K562 (cell line): ENCODE data around the gene PLEKHH3. TPM values are rescaled to one million over a fixed set of nuclear protein-coding genes. Genes with fewer than 3 reads are reported as not detected.

Experiments used
- ARID3B ChIP-seq: fragments of 250-450 bp; sonication (Bioruptor Pico); IDR thresholded peaks from 2 replicates; pipeline ENCODE4 v1.4.0; 2020; ENCODE audit warnings: borderline replicate concordance
- CBFA2T2 ChIP-seq: fragments of 450-650 bp; conservative IDR thresholded peaks from 2 replicates; pipeline ENCODE4 v1.6.1; 2017; ENCODE audit warnings: mild to moderate bottlenecking
- CCNT2 ChIP-seq: IDR thresholded peaks from 2 replicates; pipeline ENCODE4 v1.6.1; 2011; ENCODE audit warnings: borderline replicate concordance, low read depth, mild to moderate bottlenecking, moderate library complexity, mixed read lengths, low read length; ENCODE audit not compliant: insufficient read length; ENCODE audit errors: extremely low read depth
- ETV6 ChIP-seq, 3 experiments: fragments of 150-350 bp in 1 of 3; sonication (generic) in 1 of 3; formaldehyde crosslinking in 1 of 3; IDR thresholded peaks; 2 replicates each; pipeline versions ENCODE4 v1.6.1 to v1.8.0; 2014 to 2022; ENCODE audit warnings: borderline replicate concordance in 2 of 3, low read depth in 2 of 3, antibody characterized with exemption in 1 of 3, low read length in 1 of 3, mild to moderate bottlenecking in 1 of 3, missing genetic modification reagents in 1 of 3
- HDAC8 ChIP-seq: fragments of 450-650 bp; IDR thresholded peaks from 2 replicates; pipeline ENCODE4 v1.6.1; 2016; ENCODE audit warnings: mild to moderate bottlenecking, missing genetic modification characterization, moderate library complexity, missing compliant biosample characterization
- MCM5 ChIP-seq: fragments of 450-650 bp; IDR thresholded peaks from 2 replicates; pipeline ENCODE4 v1.6.1; 2016; ENCODE audit warnings: low read depth
- MLLT1 ChIP-seq, 2 experiments: fragments of 450-650 bp; IDR thresholded peaks; 2 replicates each; pipeline ENCODE4 v1.6.1; 2016
- NFIC ChIP-seq: fragments of 450-650 bp; IDR thresholded peaks from 2 replicates; pipeline ENCODE4 v1.6.1; 2017; ENCODE audit warnings: mild to moderate bottlenecking, inconsistent platforms
- NR2C2 ChIP-seq, 2 experiments: fragments of 200-800 bp in 1 of 2; sonication (Bioruptor generic) in 1 of 2; sonication (generic) in 1 of 2; formaldehyde crosslinking in 1 of 2; IDR thresholded peaks; 2 replicates each; pipeline versions ENCODE4 v1.6.1 to v1.8.0; 2016 to 2022; ENCODE audit warnings: mild to moderate bottlenecking in 1 of 2, missing compliant biosample characterization in 1 of 2, missing genetic modification characterization in 1 of 2, missing genetic modification reagents in 1 of 2
- POLR2AphosphoS2 ChIP-seq: IDR thresholded peaks from 2 replicates; pipeline ENCODE4 v1.6.1; 2012; ENCODE audit warnings: low read length, improper control_type of control experiment
- PYGO2 ChIP-seq: fragments of 450-650 bp; IDR thresholded peaks from 2 replicates; pipeline ENCODE4 v1.6.1; 2016; ENCODE audit warnings: mild to moderate bottlenecking, missing genetic modification characterization, moderate library complexity, missing compliant biosample characterization
- RFX7 ChIP-seq: fragments of 250-450 bp; sonication (Bioruptor Pico); IDR thresholded peaks from 2 replicates; pipeline ENCODE4 v1.5.1; 2021; ENCODE audit warnings: mild to moderate bottlenecking
- SNIP1 ChIP-seq: fragments of 450-650 bp; IDR thresholded peaks from 2 replicates; pipeline ENCODE4 v1.7.1; 2017; ENCODE audit warnings: low read depth, mild to moderate bottlenecking
- TSHZ1 ChIP-seq: fragments of 250-450 bp; sonication (Bioruptor Pico); IDR thresholded peaks from 2 replicates; pipeline ENCODE4 v1.4.0; 2020; ENCODE audit warnings: mild to moderate bottlenecking, moderate library complexity
- ZHX1 ChIP-seq: fragments of 150-350 bp; conservative IDR thresholded peaks from 2 replicates; pipeline ENCODE4 v1.6.1; 2014; ENCODE audit warnings: low read length
- ZNF324 ChIP-seq: fragments of 250-450 bp; sonication (Bioruptor Pico); IDR thresholded peaks from 2 replicates; pipeline ENCODE4 v1.4.0; 2020; ENCODE audit warnings: mild to moderate bottlenecking
- ZNF431 ChIP-seq: sonication (generic); formaldehyde crosslinking; IDR thresholded peaks from 2 replicates; pipeline ENCODE4 v1.8.0; 2022; ENCODE audit warnings: mild to moderate bottlenecking, missing genetic modification reagents
- polyA plus RNA-seq, 8 experiments: library from polyadenylated mRNA; depleted of rRNA in 4 of 8; stranded (reverse) in 5 of 8; unstranded in 3 of 8; fragments of >200 nt; fragmentation: Nextera tagmentation in 2 of 8; fragmentation: Illumina TruSeq in 1 of 8; extraction: Ambion mirVana in 2 of 8; extraction: Trizol in 1 of 8; gene quantifications; 2 replicates each; pipeline versions ENCODE4 v1.2.1 to v1.2.3, GENCODE V29; 2011 to 2014; ENCODE audit warnings: inconsistent platforms in 1 of 8, missing spikeins in 1 of 8
- total RNA-seq, 7 experiments: library from RNA; depleted of rRNA in 6 of 7; stranded (reverse); fragments of >200 nt in 6 of 7; fragmentation: Illumina TruSeq in 2 of 7; extraction: Trizol in 2 of 7; gene quantifications; 2 replicates each; pipeline versions ENCODE4 v1.2.1 to v1.2.3, GENCODE V29; 2011 to 2021; ENCODE audit warnings: low replicate concordance in 1 of 7

Gene PLEKHH3
- total and polyA plus RNA-seq, 9 of the 15 experiments (the other 6 are each of a cell fraction or from before 2014, with no cell fraction given) = 0.58 to 34.5 (median 5.0) TPM

GRCh38 chr17:42623732-42624596, 52.8 kb downstream of the PLEKHH3 start (continued):
- TF ChIP-seq NFIC = peak; percentile 76
- no peak for TF ChIP-seq ARID3B
- TF ChIP-seq ZHX1 = no peak
- TF ChIP-seq CCNT2 = peak; percentile 21
- no peak for TF ChIP-seq MCM5
- TF ChIP-seq NR2C2 (CRISPR knock-in tag; IDR thresholded peaks at IDR 0.05) = no peak
- peak; percentile 69 for TF ChIP-seq NR2C2 (tag; IDR thresholded peaks at IDR 0.05)
- TF ChIP-seq RFX7 (CRISPR knock-in tag) = no peak
- TF ChIP-seq POLR2AphosphoS2 = no peak
- no peak for TF ChIP-seq SNIP1
- TF ChIP-seq PYGO2 (tag) = no peak
- no peak for TF ChIP-seq ZNF324 (CRISPR knock-in tag)
- TF ChIP-seq MLLT1 (IDR thresholded peaks at IDR 0.05) = peak in 1 of 2 experiments; percentile 74; a peak in 1 of 4 replicates
- TF ChIP-seq ETV6 (IDR thresholded peaks at IDR 0.05; ENCODE audit: borderline replicate concordance in 1 of 2, low read depth in 2 of 2, low read length in 1 of 2) = no peak
- no peak for TF ChIP-seq ETV6 (CRISPR knock-in tag; IDR thresholded peaks at IDR 0.05; ENCODE audit: borderline replicate concordance)
- TF ChIP-seq HDAC8 (tag) = no peak
- no peak for TF ChIP-seq ZNF431 (CRISPR knock-in tag)
- no peak for TF ChIP-seq TSHZ1 (CRISPR knock-in tag)
- peak; percentile 89 for TF ChIP-seq CBFA2T2
